Astrocyte (in vitro differentiated cells and primary cell): ENCODE measurements around the gene AP3S1. TPM values are rescaled to one million over a fixed set of nuclear protein-coding genes. Genes with fewer than 3 reads are reported as not detected.

Experiments used
- DNase-seq: peaks from one replicate; pipeline ENCODE4 v3.0.0-alpha.2; 2010; ENCODE audit warnings: low read depth
- FAIRE-seq: peaks from 2 replicates; lab custom pipeline; 2011; peaks lifted over from hg19 to GRCh38; lab: Jason Lieb, UNC
- H2AFZ ChIP-seq: 2 replicates; pipeline ENCODE4 v1.6.0; 2012; ENCODE audit warnings: low read depth, low read length, inconsistent platforms
- H3K27ac ChIP-seq: 2 replicates; pipeline ENCODE4 v1.5.1; 2011; ENCODE audit warnings: low read depth, low read length, inconsistent platforms
- H3K27me3 ChIP-seq: 2 replicates; pipeline ENCODE4 v1.6.0; 2011; ENCODE audit warnings: low read length, inconsistent platforms; ENCODE audit not compliant: insufficient read depth
- H3K36me3 ChIP-seq: 2 replicates; pipeline ENCODE4 v1.5.1; 2011; ENCODE audit warnings: low read length, inconsistent platforms; ENCODE audit not compliant: insufficient read depth
- H3K4me1 ChIP-seq: 2 replicates; pipeline ENCODE4 v1.5.1; 2011; ENCODE audit warnings: low read length, inconsistent platforms; ENCODE audit not compliant: insufficient read depth
- H3K4me2 ChIP-seq: 2 replicates; pipeline ENCODE4 v1.6.0; 2012; ENCODE audit warnings: low read length, inconsistent platforms
- H3K4me3 ChIP-seq: 2 replicates; pipeline ENCODE4 v1.5.1; 2011; ENCODE audit warnings: low read depth, mild to moderate bottlenecking, low read length, inconsistent platforms; ENCODE audit not compliant: insufficient read depth
- H3K79me2 ChIP-seq: 2 replicates; pipeline ENCODE4 v1.6.0; 2012; ENCODE audit warnings: mild to moderate bottlenecking, low read length, inconsistent platforms; ENCODE audit not compliant: insufficient read depth
- H3K9ac ChIP-seq: 2 replicates; pipeline ENCODE4 v1.6.0; 2012; ENCODE audit warnings: mild to moderate bottlenecking, low read length, inconsistent platforms
- H3K9me3 ChIP-seq: 2 replicates; pipeline ENCODE4 v1.5.1; 2012; ENCODE audit warnings: low read depth, mild to moderate bottlenecking, low read length, inconsistent platforms; ENCODE audit not compliant: insufficient read depth
- H4K20me1 ChIP-seq: 2 replicates; pipeline ENCODE4 v1.6.0; 2012; ENCODE audit warnings: low read length, inconsistent platforms; ENCODE audit not compliant: insufficient read depth
- H3K27ac Mint-ChIP-seq: one replicate; pipeline ENCODE4 v1.8.0; 2021; ENCODE audit warnings: mild to moderate bottlenecking, mixed read lengths; ENCODE audit not compliant: unreplicated experiment
- H3K27me3 Mint-ChIP-seq: one replicate; pipeline ENCODE4 v1.8.0; 2021; ENCODE audit warnings: low read depth, mixed read lengths; ENCODE audit not compliant: unreplicated experiment
- H3K36me3 Mint-ChIP-seq: one replicate; pipeline ENCODE4 v1.8.0; 2021; ENCODE audit warnings: low read depth, mixed read lengths; ENCODE audit not compliant: unreplicated experiment
- H3K4me1 Mint-ChIP-seq: one replicate; pipeline ENCODE4 v1.8.0; 2021; ENCODE audit warnings: low read depth, mixed read lengths; ENCODE audit not compliant: unreplicated experiment
- H3K4me3 Mint-ChIP-seq: one replicate; pipeline ENCODE4 v1.8.0; 2021; ENCODE audit warnings: mild to moderate bottlenecking, moderate library complexity, mixed read lengths; ENCODE audit not compliant: unreplicated experiment
- H3K9me3 Mint-ChIP-seq: one replicate; pipeline ENCODE4 v1.8.0; 2021; ENCODE audit warnings: mild to moderate bottlenecking, mixed read lengths; ENCODE audit not compliant: unreplicated experiment
- EZH2 ChIP-seq: IDR thresholded peaks from 2 replicates; pipeline ENCODE4 v1.6.1; 2012; ENCODE audit warnings: mild to moderate bottlenecking, low read length, inconsistent platforms; ENCODE audit not compliant: insufficient read depth
- total RNA-seq: library from RNA; stranded (reverse); gene quantifications from 2 replicates; pipeline ENCODE4 v1.2.1, GENCODE V29; 2021
- TF ChIP-seq, protein P1 (sequence below): IDR thresholded peaks from 2 replicates; pipeline ENCODE4 v1.5.1; 2011; ENCODE audit warnings: low read depth, mild to moderate bottlenecking, inconsistent platforms, low read length, moderate library complexity; ENCODE audit not compliant: insufficient read depth

The AP3S1 gene
- total RNA-seq, 1 donor from 2014 or later = 108 TPM

DNA sequence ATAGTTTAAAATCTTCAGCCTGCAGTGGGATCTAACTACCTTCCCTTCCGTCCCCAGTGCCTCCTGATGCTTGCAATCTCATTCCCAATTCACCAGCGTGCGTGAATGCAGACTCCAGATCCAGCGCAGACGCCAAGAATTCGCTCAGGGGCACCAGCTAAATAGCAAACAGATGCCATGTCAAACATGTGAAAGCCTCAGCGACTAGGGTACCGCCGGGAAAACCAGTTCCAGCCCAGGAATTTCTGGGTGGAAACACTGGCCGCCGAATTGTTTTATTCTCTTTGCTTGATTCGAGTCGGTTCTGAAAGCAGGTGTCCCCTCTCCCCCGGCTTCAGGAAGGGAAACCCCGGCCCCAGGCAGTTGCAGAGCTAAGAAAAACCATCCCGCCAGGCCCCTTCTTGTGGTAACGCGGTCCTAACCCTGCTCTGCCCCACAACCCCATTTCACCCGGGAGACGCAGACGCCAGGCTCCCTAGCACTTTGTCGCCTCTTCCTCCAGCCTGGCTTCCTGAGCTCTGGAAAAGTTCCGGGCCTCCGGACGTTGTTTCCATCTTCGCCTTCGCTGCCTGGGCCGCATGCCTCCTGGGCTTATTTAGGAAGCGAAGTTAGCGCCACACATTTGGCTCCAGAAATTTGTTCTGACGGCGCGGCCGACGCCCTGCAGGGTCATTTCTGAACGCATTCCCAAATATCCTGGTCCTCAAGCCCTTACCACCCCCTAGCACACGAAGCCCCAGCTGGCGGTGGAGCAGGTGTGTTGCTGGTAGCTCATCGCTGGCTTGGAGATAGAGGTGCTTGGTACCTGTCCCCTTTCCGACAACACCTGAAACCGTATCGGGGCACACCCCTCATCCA, 119.9 kb downstream of the AP3S1 start:
- TF ChIP-seq EZH2 = no peak
- TF ChIP-seq, protein P1, sequence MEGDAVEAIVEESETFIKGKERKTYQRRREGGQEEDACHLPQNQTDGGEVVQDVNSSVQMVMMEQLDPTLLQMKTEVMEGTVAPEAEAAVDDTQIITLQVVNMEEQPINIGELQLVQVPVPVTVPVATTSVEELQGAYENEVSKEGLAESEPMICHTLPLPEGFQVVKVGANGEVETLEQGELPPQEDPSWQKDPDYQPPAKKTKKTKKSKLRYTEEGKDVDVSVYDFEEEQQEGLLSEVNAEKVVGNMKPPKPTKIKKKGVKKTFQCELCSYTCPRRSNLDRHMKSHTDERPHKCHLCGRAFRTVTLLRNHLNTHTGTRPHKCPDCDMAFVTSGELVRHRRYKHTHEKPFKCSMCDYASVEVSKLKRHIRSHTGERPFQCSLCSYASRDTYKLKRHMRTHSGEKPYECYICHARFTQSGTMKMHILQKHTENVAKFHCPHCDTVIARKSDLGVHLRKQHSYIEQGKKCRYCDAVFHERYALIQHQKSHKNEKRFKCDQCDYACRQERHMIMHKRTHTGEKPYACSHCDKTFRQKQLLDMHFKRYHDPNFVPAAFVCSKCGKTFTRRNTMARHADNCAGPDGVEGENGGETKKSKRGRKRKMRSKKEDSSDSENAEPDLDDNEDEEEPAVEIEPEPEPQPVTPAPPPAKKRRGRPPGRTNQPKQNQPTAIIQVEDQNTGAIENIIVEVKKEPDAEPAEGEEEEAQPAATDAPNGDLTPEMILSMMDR = no peak
- Histone ChIP-seq H3K9me3 (no peaks in the 10 kb centered on the region), H3K79me2 (no peaks in the 10 kb centered on the region), H3K27ac (no peak overlapping the region), H4K20me1 (no peaks in the 10 kb centered on the region), H3K4me1 (peaks cover 14% of the 10 kb centered on the region), H3K9ac (no peak overlapping the region), H3K4me2 (peak overlapping the region; percentile 90), H3K27me3 (peaks cover 36% of the 10 kb centered on the region), H2AFZ (peak overlapping the region; percentile 54), H3K4me3 (peak overlapping the region; percentile 57), H3K36me3 (no peaks in the 10 kb centered on the region)
- Mint-ChIP-seq H3K36me3 (no peaks in the 10 kb centered on the region), H3K4me3 (no peak overlapping the region), H3K27ac (no peak overlapping the region), H3K9me3 (no peaks in the 10 kb centered on the region), H3K4me1 (no peaks in the 10 kb centered on the region), H3K27me3 (peaks cover 30% of the 10 kb centered on the region)
- no peak for FAIRE-seq
- DNase-seq = no peak

DNA sequence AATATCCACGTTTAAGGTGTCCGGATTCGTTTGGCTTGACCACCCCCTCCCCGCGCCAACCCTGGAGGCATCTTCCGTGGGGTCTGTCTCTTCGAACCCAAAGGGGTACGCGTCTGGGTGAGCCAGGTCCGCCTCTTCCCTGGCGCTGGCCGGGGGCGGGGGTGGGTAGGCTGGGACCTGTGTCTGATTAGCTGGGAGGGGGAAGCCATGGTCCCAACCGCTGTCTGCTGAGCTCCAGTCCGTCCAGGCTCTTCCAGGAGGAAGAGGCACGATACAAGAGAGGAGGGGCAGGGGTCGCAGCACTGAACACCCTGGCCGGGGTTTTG, 120.5 kb downstream of the AP3S1 start, which contains the start of gene LVRN:
Gene LVRN (plus strand): TSS at position 237 of the 326 bp plus-strand sequence. CDS start 143 bp downstream, outside the sequence.
- Histone ChIP-seq H4K20me1 (no peaks in the 10 kb centered on the region), H3K4me1 (peaks cover 14% of the 10 kb centered on the region), H3K9me3 (no peaks in the 10 kb centered on the region), H3K4me2 (peak within 1 kb of the TSS; percentile 90), H2AFZ (peak within 1 kb of the TSS; percentile 85), H3K4me3 (peak within 1 kb of the TSS; percentile 57), H3K27me3 (peaks cover 36% of the 10 kb centered on the region), H3K36me3 (no peaks in the 10 kb centered on the region), H3K27ac (no peak within 1 kb of the TSS), H3K9ac (peak within 1 kb of the TSS; percentile 39), H3K79me2 (no peaks in the 10 kb centered on the region)
- DNase-seq (no peak), FAIRE-seq (no peak)
- H3K27ac Mint-ChIP-seq = no peak within 1 kb of the TSS
- no peak for TF ChIP-seq EZH2
- TF ChIP-seq, protein P1 = no peak
- H3K9me3 Mint-ChIP-seq = no peaks in the 10 kb centered on the region
- H3K4me1 Mint-ChIP-seq = no peaks in the 10 kb centered on the region
- no peak within 1 kb of the TSS for H3K4me3 Mint-ChIP-seq
- peaks cover 30% of the 10 kb centered on the region for H3K27me3 Mint-ChIP-seq
- H3K36me3 Mint-ChIP-seq = no peaks in the 10 kb centered on the region
